Heart right ventricle (tissue), 16 donors: Measurements from ENCODE around the gene RASSF1. TPM values are rescaled to one million over a fixed set of nuclear protein-coding genes. Genes with fewer than 3 reads are reported as not detected.
A peak's percentile ranks its signal among the peaks of the same experiment; 100 is the strongest.

ENCODE experiments used
- ATAC-seq, 8 donors: fragments of 200-7000 bp; cut with Tn5 transposase; one replicate each; pipeline ENCODE4 v1.9.1; 2020; ENCODE audit warnings: mild to moderate bottlenecking in 8 of 8, moderate library complexity in 8 of 8, moderate number of reproducible peaks in 1 of 8
- DNase-seq, 2 donors: peaks; one replicate each; pipeline ENCODE4 v3.0.0-alpha.2; 2020
- H3K27ac ChIP-seq, 10 donors: fragments of 200-600 bp; sonication (generic) in 2 of 10; one replicate each; pipeline versions ENCODE4 v1.5.0 to v1.8.0; 2020 to 2022; ENCODE audit warnings: mild to moderate bottlenecking in 3 of 10
- H3K27me3 ChIP-seq, 7 donors: fragments of 200-600 bp; one replicate each; pipeline ENCODE4 v1.8.0; 2021 to 2022; ENCODE audit warnings: mild to moderate bottlenecking in 2 of 7
- H3K36me3 ChIP-seq, 9 donors: fragments of 200-600 bp; sonication (generic) in 1 of 9; one replicate each; pipeline versions ENCODE4 v1.5.0 to v1.8.0; 2020 to 2022; ENCODE audit warnings: mild to moderate bottlenecking in 2 of 9
- H3K4me1 ChIP-seq, 9 donors: fragments of 200-600 bp; sonication (generic) in 1 of 9; one replicate each; pipeline versions ENCODE4 v1.5.0 to v1.8.0; 2020 to 2022; ENCODE audit warnings: mild to moderate bottlenecking in 4 of 9
- H3K4me3 ChIP-seq, 10 donors: fragments of 200-600 bp; sonication (generic) in 2 of 10; one replicate each; pipeline versions ENCODE4 v1.5.0 to v1.8.0; 2020 to 2022; ENCODE audit warnings: mild to moderate bottlenecking in 7 of 10, moderate library complexity in 2 of 10
- H3K9me3 ChIP-seq, 11 donors: fragments of 200-600 bp in 10 of 11; sonication (generic) in 2 of 11; one replicate each; pipeline versions ENCODE4 v1.5.0 to v1.8.0; 2013 to 2022; ENCODE audit warnings: mild to moderate bottlenecking in 2 of 11, control low read depth in 1 of 11, moderate library complexity in 1 of 11
- WGBS, 2 donors: extraction: QIAGEN DNeasy Blood & Tissue Kit; methylation state at CpG; one replicate each; pipeline ENCODE4 v1.1.7; 2013; ENCODE audit warnings: inconsistent platforms in 1 of 2; 5-methylcytosine and 5-hydroxymethylcytosine counted together
- intact Hi-C, 10 donors: fragments of 100-400 bp; cut with DNase I; formaldehyde crosslinking; loops; one replicate each; pipeline versions ENCODE4 v1.11.1 to v1.14.2; 2022
- polyA plus RNA-seq, 2 donors: library from polyadenylated mRNA; stranded (reverse); fragments of 200-250 nt; gene quantifications; one replicate each; pipeline ENCODE4 v1.2.3, GENCODE V29; 2013
- total RNA-seq, 10 donors: library from RNA; stranded (reverse); fragmentation: NEBNext Ultra II Directional in 3 of 10; extraction: Animal tissue kit (Norgen Biotek cat#: 25700) in 3 of 10; gene quantifications; one replicate each; pipeline versions ENCODE4 v1.2.1 to v1.2.4, GENCODE V29; 2021 to 2023
- TF ChIP-seq, protein P1 (sequence below), 9 donors: fragments of 200-600 bp; sonication (generic) in 2 of 9; IDR thresholded peaks; one replicate each; pipeline versions ENCODE4 v1.5.0 to v1.8.0; 2021 to 2022; ENCODE audit warnings: antibody characterized with exemption in 9 of 9, mild to moderate bottlenecking in 5 of 9, moderate library complexity in 1 of 9
- donor health status: Arrhythmogenic right ventricular cardiomyopathy.
- donor health status: ischemic (EF 13 %, LVEDD 7.1; RV severe dilation, severe dysfunction).
- donor health status: healthy with polysubstance abuse.
- donor health status: DM: no; HTN: yes; CAD: no.
- donor health status: DM: no; HTN: no; CAD: no.
- donor health status: ischemic (EF 25% LVEDD 6.9; RV normal size, moderate dysfunction).
- donor health status: ischemic (EF 25% LVEDD 5.7; RV mildly dilated, moderate dysfunction).
- donor health status: healthy.
- donor health status: DM: yes; HTN: yes; CAD: no.
- donor health status: Ischemic cardiomyopathy.
- donor health status: ischemic (EF 35%, LVEDD 5.7; RV mildly dilated, moderate dysfunction).
- donor health status: nonischemic (EF 11% LVEDD 7.7; RV severe dilation, severe dysfunction).
- donor health status: DM: yes; HTN: yes; CAD: no.
- donor health status: PGD.
- donor health status: ischemic (EF 29% LVEDD 5.4; RV normal size, mild dysfunction).
- donor health status: nonischemic (EF 23%, LVEDD 6.1; RV moderate dilation, normal function).

Gene RASSF1
- total and polyA plus RNA-seq, 12 donors: 9.9 to 59.8 (median 13.1) TPM

DNA sequence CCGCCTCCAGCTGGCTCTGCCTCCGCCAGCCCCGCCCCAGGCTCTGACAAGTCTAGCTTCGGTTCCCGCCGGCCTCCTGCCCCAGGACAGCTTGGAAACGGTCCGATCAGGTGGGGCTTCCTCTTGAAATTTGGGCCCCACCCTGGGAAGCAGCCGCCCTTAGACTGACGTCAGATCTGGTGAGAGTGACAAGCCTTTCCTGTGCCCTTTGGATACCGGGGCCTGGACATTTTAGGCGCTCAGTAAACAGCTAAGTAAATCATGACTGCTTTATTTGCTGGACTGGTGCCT lies 41.1 kb downstream of the RASSF1 start:
- Histone ChIP-seq H3K27ac (peak overlapping the region; percentile 66 to 95 (median 94)), H3K36me3 (peaks cover 0 to 22% (median 0%) of the 10 kb centered on the region in 9 donors), H3K4me1 (peaks cover 22 to 59% (median 52%) of the 10 kb centered on the region in 9 donors), H3K27me3 (no peaks in the 10 kb centered on the region), H3K9me3 (no peaks in the 10 kb centered on the region), H3K4me3 (peak overlapping the region; percentile 16 to 82 (median 57))
- DNase-seq (no peak), ATAC-seq (no peak)
- TF ChIP-seq, protein P1, sequence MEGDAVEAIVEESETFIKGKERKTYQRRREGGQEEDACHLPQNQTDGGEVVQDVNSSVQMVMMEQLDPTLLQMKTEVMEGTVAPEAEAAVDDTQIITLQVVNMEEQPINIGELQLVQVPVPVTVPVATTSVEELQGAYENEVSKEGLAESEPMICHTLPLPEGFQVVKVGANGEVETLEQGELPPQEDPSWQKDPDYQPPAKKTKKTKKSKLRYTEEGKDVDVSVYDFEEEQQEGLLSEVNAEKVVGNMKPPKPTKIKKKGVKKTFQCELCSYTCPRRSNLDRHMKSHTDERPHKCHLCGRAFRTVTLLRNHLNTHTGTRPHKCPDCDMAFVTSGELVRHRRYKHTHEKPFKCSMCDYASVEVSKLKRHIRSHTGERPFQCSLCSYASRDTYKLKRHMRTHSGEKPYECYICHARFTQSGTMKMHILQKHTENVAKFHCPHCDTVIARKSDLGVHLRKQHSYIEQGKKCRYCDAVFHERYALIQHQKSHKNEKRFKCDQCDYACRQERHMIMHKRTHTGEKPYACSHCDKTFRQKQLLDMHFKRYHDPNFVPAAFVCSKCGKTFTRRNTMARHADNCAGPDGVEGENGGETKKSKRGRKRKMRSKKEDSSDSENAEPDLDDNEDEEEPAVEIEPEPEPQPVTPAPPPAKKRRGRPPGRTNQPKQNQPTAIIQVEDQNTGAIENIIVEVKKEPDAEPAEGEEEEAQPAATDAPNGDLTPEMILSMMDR (IDR thresholded peaks at IDR 0.05): no peak
- intact Hi-C loops: no loop called here
- 0 to 1% methylated on average over 12 of the region's 12 CpGs for WGBS, 2 donors

DNA sequence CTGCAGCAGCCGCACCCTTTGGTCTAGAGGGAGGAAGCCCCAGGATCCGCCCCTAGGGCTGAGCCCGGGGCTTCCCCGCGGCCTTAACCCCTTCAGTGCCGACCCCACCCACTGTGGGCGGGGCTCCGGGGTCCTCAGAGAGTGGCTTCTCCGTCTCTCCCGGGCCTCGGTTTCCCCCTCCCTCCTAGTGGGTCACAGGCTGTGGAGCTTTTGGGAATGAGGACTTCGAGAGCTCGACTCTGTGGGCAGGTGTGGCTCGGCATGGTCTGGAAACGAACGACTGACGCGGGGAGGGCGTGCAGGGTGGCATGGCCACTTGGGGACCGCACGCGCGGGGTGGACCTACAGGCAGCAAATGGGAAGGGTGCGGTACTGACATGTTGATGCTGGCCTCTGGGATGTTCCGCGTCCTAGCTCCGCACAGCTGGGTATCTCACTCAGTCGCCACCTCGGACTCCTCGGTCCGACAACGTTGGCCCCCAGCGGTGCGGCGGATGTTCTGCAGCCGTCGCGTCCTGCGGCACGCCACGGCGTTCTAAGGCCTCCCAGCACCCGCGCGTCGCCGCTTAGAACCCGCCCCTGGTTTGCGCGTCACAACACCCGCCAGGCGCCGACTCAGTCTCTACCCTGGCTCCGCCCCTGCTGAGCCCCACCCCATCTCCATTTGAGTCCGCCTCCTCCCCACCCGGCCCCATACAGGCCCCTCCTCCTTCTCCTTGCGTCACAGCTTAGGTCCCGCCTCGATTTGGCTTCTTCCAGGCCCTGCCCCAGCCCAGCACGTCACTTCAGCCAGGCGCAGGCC lies 41.6 kb downstream of the RASSF1 start, which contains the start of the genes HYAL3 and NAA80:
TSS of gene HYAL3 (minus strand) at position 570 of the 802 bp plus-strand sequence. CDS start 3,803 bp downstream, outside the sequence.
TSS of gene NAA80 (minus strand) at position 570 of the 802 bp plus-strand sequence. CDS start 1,942 bp downstream, outside the sequence.
- intact Hi-C loops: no loop called here
- H3K36me3 ChIP-seq: peaks cover 0 to 22% (median 0%) of the 10 kb centered on the region in 9 donors
- WGBS, 2 donors: 0 to 1% methylated on average over 61 of the region's 61 CpGs

DNA sequence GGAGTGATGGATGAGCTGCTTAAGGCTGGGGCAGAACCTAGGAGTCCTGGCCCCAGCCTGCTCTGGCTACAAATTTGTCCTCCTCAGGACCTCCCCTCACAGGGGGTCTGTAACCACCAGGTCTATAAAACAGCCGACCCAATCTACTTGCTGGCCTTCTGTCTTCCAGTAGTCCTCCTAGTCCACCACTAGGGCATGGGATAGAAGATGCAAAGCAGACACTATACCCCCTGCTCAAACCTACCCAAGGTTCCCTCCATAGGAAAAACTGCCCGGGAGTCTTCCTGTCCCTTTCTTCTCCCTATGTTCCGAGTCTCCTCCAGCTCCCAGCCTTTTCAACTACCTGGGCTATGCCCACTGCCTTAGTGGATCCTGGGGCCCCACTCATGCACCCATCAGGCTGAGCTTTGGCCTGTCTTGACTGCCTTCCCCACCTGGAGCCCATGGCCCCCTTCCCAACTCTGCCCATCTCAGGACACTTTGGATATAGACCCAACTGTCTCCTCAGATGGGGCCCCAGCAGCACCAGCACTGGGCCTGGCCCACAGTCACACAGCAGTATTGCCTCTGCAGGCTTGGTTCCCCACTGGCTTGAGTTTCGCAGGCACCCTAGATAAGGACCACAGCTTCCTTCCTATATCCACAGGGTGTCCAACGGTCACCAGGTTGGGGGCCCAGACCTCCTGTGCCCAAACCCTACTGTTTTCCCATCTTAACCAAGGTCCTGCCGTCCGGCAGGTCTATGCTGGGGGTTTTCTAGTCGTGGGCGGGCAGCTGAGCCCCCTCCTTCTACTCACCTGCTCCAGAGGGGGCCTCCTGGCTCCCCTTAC lies 42.5 kb downstream of the RASSF1 start:
- H3K4me3 ChIP-seq: peak overlapping the region; percentile 52 to 82 (median 68)
- TF ChIP-seq, protein P1 (IDR thresholded peaks at IDR 0.05): peak in 1 of 9 donors; percentile 5
- H3K27ac ChIP-seq: peak overlapping the region; percentile 87 to 96 (median 95)
- peaks cover 0 to 22% (median 0%) of the 10 kb centered on the region in 9 donors for H3K36me3 ChIP-seq
- H3K4me1 ChIP-seq: peaks cover 23 to 56% (median 48%) of the 10 kb centered on the region in 9 donors
- intact Hi-C loops: no loop called here
- 46 to 59% methylated on average over 9 of the region's 9 CpGs for WGBS, 2 donors
- no peak for ATAC-seq
- no peaks in the 10 kb centered on the region for H3K9me3 ChIP-seq
- H3K27me3 ChIP-seq: no peaks in the 10 kb centered on the region
- DNase-seq: no peak

More for the DNA sequence above, 41.6 kb downstream of the RASSF1 start, which contains the start of the genes HYAL3 and NAA80:
- ATAC-seq (peak; percentile 86 to 91 (median 90)), DNase-seq (peak; percentile 99 to 100)
- Histone ChIP-seq H3K27ac (peak within 1 kb of the TSS; percentile 87 to 96 (median 95)), H3K9me3 (no peaks in the 10 kb centered on the region), H3K4me3 (peak within 1 kb of the TSS; percentile 52 to 82 (median 68)), H3K27me3 (no peaks in the 10 kb centered on the region), H3K4me1 (peaks cover 22 to 59% (median 52%) of the 10 kb centered on the region in 9 donors)
- TF ChIP-seq, protein P1 (IDR thresholded peaks at IDR 0.05): peak in 8 of 9 donors; percentile 16 to 52 (median 42)

DNA sequence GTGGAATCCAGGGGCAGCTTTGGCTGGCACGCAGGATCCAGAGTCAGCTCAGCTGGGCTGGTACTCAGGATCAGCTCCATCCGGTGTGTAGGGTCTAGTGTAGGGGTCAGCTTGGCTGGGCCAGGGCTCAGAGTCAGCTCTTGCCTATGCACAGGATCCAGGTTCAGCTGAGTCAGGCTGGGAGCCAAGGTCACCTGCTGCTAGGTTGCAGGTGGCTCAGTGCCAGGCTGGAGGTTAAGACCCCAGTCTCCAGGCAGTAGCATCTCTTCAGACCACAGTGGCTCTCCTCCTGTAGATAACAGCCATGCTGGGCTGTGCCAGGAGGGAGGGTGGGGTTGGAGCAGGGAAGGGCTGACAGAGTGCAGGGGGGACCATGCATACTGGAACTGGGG lies 43.3 kb downstream of the RASSF1 start:
- H3K27me3 ChIP-seq: no peaks in the 10 kb centered on the region
- H3K9me3 ChIP-seq: no peaks in the 10 kb centered on the region
- DNase-seq (no peak), ATAC-seq (no peak)
- H3K27ac ChIP-seq: peak overlapping the region in 3 of 10 donors; percentile 91 to 95 (median 95)
- intact Hi-C loops: no loop called here
- H3K4me3 ChIP-seq: no peak overlapping the region
- peaks cover 0 to 22% (median 0%) of the 10 kb centered on the region in 9 donors for H3K36me3 ChIP-seq
- 84 to 87% methylated on average over 2 of the region's 2 CpGs for WGBS, 2 donors
- H3K4me1 ChIP-seq: peaks cover 23 to 55% (median 47%) of the 10 kb centered on the region in 9 donors
- TF ChIP-seq, protein P1 (IDR thresholded peaks at IDR 0.05): no peak
